Measurements from ENCODE around the gene DPYSL3. TPM values are rescaled to one million over a fixed set of nuclear protein-coding genes. Genes with fewer than 3 reads are reported as not detected.

DPYSL3 gene
- total RNA-seq, 4 donors from 2014 or later: 121 to 213 (median 168) TPM

GRCh38 chr5:147400126-147400809, 109.6 kb downstream of the DPYSL3 start:
- Histone ChIP-seq H3K27ac (no peak overlapping the region), H3K36me3 (no peaks in the 10 kb centered on the region), H3K9me3 (no peaks in the 10 kb centered on the region), H3K4me1 (peaks cover 0 to 16% of the 10 kb centered on the region in 2 donors), H3K27me3 (no peaks in the 10 kb centered on the region), H3K4me3 (no peak overlapping the region)
- TF ChIP-seq POLR2A (IDR thresholded peaks at IDR 0.05): no peak
- TF ChIP-seq, protein P1, sequence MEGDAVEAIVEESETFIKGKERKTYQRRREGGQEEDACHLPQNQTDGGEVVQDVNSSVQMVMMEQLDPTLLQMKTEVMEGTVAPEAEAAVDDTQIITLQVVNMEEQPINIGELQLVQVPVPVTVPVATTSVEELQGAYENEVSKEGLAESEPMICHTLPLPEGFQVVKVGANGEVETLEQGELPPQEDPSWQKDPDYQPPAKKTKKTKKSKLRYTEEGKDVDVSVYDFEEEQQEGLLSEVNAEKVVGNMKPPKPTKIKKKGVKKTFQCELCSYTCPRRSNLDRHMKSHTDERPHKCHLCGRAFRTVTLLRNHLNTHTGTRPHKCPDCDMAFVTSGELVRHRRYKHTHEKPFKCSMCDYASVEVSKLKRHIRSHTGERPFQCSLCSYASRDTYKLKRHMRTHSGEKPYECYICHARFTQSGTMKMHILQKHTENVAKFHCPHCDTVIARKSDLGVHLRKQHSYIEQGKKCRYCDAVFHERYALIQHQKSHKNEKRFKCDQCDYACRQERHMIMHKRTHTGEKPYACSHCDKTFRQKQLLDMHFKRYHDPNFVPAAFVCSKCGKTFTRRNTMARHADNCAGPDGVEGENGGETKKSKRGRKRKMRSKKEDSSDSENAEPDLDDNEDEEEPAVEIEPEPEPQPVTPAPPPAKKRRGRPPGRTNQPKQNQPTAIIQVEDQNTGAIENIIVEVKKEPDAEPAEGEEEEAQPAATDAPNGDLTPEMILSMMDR (IDR thresholded peaks at IDR 0.05): no peak
- no peak for DNase-seq
- intact Hi-C loops (cut with DNase I; ENCODE audit: low total_unique reads): no loop called here

DNA sequence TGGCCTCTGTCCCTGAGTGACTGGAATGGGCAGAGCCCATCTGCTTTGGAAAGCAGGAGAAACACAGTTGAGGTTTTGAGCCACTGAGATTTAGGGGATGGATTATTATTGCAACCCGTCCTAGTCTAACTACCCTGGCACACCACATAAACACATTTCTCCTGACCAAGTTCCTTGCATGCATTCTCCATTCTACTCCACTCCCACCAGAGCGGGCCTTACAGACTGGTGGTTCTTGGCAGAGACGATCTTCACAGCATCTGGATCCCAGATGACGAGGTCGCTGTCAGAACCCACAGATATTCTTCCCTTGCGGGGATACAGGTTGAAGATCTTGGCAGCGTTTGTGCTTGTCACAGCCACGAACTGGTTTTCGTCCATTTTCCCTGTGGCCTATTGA, 111.0 kb downstream of the DPYSL3 start:
- H3K4me3 ChIP-seq: no peak overlapping the region
- peaks cover 0 to 10% of the 10 kb centered on the region in 2 donors for H3K4me1 ChIP-seq
- no peaks in the 10 kb centered on the region for H3K27me3 ChIP-seq
- H3K27ac ChIP-seq: no peak overlapping the region
- no peaks in the 10 kb centered on the region for H3K9me3 ChIP-seq
- H3K36me3 ChIP-seq: no peaks in the 10 kb centered on the region
- intact Hi-C loops (cut with DNase I; ENCODE audit: low total_unique reads): no loop called here
- no peak for DNase-seq
- no peak for TF ChIP-seq POLR2A (IDR thresholded peaks at IDR 0.05)
- TF ChIP-seq, protein P1 (IDR thresholded peaks at IDR 0.05): no peak

GRCh38 chr5:147397616-147398015, 112.3 kb downstream of the DPYSL3 start:
- TF ChIP-seq POLR2A (IDR thresholded peaks at IDR 0.05): no peak
- TF ChIP-seq, protein P1 (IDR thresholded peaks at IDR 0.05): no peak
- intact Hi-C loops (cut with DNase I; ENCODE audit: low total_unique reads): no loop called here
- Histone ChIP-seq H3K36me3 (no peaks in the 10 kb centered on the region), H3K9me3 (no peaks in the 10 kb centered on the region), H3K27ac (no peak overlapping the region), H3K4me1 (peaks cover 0 to 2% of the 10 kb centered on the region in 2 donors), H3K4me3 (no peak overlapping the region), H3K27me3 (no peaks in the 10 kb centered on the region)
- no peak for DNase-seq

GRCh38 chr5:147396070-147396823, 113.6 kb downstream of the DPYSL3 start:
- Histone ChIP-seq H3K9me3 (no peaks in the 10 kb centered on the region), H3K27ac (no peak overlapping the region), H3K4me1 (no peaks in the 10 kb centered on the region), H3K36me3 (no peaks in the 10 kb centered on the region), H3K4me3 (no peak overlapping the region), H3K27me3 (no peaks in the 10 kb centered on the region)
- intact Hi-C loops (cut with DNase I; ENCODE audit: low total_unique reads): no loop called here
- DNase-seq: peak in 1 of 2 donors; percentile 42
- no peak for TF ChIP-seq POLR2A (IDR thresholded peaks at IDR 0.05)
- TF ChIP-seq, protein P1 (IDR thresholded peaks at IDR 0.05): no peak
